Activated CD4-positive, alpha-beta T cell treated with anti-CD3 and anti-CD28 coated beads, Interleukin-2, amount 50 U/mL, for 16 hours (primary cell): Measurements from ENCODE around the gene FAM131A.

Source experiments
- DNase-seq: peaks from one replicate; pipeline ENCODE4 v3.0.0-alpha.2; 2020

Gene FAM131A

GRCh38 chr3:184358921-184359350 is 21.5 kb downstream of the FAM131A start:
- no peak for DNase-seq

DNA sequence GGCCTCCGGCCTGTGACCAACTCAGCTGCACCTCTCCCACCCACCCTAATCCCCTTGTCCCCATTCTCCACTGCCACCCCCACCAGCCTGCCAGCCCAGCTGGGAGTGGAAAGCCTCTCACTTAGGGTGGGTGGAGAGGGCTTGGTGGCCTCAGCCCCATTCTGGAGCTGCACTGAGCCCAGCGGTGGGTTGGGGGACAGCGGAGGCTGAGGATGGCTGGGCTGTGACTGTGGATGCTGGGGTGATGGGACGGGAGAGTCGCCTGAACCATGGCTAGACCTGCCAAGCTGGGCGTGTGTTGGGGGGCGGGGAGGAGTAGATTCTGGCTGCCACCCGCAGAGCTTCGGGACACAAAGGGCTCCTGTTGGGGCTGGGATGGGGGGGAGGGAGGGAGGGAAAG is 22.2 kb downstream of the FAM131A start:
- no peak for DNase-seq

DNA sequence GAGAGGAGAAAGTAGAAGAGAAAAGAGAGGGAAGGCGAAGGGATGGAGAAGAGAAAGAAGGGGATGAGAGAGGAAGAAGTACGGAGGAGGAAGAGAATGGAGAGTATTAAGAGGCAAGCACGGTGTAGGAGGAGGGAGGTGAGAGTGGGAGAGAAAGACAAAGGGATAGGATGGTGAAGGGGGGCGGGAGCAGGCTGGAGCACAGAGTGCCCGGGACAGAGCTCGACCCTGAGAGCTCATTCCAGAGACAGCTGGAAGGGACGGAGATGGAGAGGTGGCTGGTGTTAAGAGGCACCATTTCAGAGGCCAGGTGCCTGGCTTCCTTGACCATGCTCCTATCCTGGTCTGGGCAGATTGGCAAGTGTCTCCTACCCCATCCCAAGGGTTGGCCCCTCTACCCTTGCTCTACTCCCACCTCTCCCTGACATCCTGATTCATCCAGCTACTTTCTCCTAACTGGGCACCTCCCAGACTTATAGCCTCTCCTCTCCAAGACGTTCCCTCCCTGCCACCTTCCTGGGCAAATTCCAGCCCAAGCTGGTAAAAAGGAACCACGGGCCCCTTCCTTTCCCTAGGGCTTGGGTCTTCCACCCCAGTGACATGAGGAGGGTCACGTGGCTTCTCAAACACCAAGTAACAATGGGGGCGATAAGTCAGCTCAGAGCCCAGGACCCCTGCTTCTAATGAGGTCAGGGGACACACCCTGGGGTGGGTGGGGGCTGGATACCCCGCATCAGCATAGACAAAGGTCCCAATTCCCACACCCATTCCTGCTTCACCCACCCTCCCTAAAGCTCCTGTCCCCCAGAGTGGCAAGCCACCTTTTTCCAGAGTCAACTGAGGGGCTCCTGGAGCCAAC is 22.9 kb downstream of the FAM131A start:
- no peak for DNase-seq

GRCh38 chr3:184360929-184361531 is 23.6 kb downstream of the FAM131A start:
- no peak for DNase-seq

DNA sequence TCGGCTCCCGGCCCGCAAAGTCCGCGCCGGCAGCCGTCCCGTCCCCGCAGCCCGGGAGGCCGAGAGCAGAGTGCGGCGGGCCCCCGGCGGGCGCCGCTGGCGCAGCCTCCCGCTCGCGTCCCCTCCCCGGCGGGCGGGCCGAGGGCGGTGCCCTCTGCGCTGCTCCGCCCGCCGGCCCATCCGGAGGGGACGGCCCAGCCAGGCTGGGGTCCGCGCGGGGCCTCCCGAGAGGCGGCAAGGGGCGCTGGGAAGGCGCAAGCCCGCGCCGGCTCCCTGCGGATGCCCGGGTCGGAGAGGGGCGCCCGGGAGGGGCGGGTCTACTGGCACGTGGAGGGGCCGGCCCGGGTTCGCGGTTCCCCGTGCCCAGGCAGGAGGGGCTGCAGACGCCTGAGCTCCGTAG is 24.1 kb downstream of the FAM131A start, which contains the start of the genes CLCN2 and POLR2H:
TSS of gene CLCN2 (minus strand) at position 74 of the 400 bp plus-strand sequence. CDS start 126 bp downstream, outside the sequence.
TSS of gene POLR2H (plus strand) at position 179 of the 400 bp plus-strand sequence. CDS start 1,783 bp downstream, outside the sequence.
- peak; percentile 41 for DNase-seq

DNA sequence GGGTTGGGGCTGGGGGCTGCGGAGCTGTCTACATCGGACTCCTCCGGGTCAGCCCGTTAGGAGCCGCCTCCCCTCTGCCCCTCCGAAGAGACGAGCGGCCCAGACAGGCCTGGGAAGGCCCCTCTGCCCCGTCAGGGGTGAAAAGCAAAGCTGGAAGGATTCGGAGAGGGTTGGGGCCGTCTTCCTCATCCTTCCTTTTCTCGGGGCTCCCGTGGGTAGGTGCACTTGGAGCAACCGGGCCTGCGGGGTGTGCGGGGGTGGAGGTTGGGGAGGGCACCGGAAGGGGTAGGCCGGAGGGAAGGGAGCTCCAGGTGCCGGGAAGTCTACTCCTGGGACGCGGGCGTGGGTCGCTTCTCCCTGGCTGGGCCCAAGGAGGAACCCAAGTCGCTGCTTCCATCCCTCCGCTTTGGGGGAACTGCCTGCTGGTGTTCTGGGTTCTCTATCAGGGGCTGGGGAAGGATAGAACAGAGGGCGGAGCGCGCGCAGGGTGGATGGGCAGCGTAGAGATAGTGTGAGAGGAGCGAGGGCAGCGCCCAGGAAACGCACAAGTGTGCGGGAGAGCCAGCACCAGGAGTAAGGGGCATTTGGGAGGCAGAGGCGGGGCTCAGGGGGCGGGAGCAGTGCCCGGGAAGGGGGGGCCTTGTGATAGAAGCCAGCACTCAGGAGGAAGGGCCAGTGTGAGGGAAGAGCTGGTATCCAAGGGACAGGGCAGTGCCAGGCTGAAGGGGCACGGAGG is 24.7 kb downstream of the FAM131A start:
- peak; percentile 41 for DNase-seq

GRCh38 chr3:184362668-184363546 is 25.5 kb downstream of the FAM131A start:
- DNase-seq = peak; percentile 98

GRCh38 chr3:184366619-184367289 is 29.4 kb downstream of the FAM131A start:
- DNase-seq = no peak

DNA sequence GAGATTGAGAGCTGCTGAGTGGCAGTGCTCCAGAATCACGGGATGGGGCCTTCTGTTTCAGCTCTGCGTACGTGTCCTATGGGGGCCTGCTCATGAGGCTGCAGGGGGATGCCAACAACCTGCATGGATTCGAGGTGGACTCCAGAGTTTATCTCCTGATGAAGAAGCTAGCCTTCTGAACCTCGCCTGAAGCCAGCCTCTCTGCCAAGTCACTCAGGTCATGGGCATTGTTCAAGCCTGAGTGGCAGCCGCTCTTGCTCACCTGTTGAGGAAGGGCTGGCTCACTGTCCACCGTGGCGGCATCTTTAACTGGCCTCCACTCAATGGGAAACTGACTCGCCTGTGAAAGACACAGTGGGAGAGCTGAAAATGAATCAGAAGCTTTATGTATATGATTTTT is 30.7 kb downstream of the FAM131A start:
- no peak for DNase-seq

DNA sequence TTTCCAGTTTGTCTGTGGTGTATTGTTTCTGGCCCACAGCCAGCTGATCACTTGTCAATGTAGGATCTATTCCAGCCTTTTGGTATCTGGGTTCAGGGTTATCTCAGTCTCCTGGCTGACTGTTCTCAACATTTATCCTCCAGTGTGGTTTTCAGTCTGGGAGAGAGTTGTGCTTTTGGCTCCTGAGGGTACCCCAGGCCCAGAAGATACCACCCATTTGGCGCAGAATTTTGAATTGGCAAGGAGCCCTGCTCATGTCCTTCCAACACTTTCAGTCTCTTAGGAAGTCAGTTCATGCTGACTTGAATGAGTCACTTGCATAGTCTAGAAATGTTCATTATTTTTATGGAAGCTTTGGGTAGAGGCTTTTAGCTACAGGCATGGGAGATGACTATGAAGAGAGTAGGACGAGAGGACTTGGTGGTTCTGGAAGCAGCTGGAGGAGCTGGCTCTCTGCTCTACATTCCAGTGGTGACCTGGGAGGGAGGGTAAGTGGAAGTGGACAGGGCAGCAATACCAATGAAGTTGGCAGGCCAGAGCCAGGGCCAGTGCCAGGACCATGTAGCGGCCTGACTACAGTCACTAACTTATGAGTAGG is 31.3 kb downstream of the FAM131A start:
- no peak for DNase-seq

DNA sequence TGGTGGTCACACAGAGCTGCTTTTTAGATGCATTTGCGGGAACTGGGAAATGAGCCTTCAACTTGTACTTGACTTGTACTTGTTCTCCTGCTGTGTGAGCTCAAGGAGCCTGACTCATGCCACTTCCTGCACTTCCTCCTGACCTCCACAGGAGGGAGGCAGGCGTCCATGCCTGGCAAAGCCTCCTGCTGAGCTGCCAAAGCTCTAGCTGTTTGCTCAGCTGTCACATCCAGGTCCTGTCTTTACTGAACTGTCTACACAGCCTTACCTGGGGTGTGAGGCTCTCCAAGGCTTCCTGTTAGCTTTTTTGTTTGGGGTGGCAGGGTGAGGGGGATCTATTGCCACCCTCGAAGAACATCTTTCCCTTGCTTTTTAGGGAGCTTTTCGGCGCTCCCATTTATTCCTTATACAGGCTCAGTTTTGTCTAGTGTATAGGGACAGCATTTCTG is 34.2 kb downstream of the FAM131A start:
- DNase-seq = peak; percentile 72

DNA sequence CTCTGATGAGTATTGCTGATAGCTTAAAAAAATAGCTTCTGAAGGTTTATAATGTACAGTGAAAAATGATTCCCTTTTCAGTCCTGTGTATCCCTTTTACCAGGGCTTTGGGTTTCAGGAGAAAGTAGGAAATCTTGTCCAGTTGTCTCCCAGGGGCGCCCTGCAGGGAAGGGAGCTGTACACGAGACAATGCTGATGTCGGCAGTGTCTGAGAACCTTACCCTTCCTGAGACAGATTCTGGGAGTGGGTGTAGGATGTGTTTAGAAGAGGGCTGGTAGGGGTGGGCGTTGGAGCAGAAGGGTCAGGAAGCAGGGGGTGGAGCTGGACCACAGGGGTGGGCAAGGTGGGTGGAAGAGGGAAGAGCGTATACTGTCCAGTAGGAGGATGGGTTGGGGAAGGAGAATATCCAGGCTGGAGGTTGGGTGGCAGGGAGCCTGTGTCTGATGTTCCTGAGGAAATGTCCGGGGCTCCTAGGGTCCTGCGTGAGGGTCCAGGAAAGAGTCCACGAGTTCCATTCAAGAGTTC is 35.0 kb downstream of the FAM131A start:
- DNase-seq = no peak

GRCh38 chr3:184372911-184373310 is 35.5 kb downstream of the FAM131A start:
- no peak for DNase-seq

DNA sequence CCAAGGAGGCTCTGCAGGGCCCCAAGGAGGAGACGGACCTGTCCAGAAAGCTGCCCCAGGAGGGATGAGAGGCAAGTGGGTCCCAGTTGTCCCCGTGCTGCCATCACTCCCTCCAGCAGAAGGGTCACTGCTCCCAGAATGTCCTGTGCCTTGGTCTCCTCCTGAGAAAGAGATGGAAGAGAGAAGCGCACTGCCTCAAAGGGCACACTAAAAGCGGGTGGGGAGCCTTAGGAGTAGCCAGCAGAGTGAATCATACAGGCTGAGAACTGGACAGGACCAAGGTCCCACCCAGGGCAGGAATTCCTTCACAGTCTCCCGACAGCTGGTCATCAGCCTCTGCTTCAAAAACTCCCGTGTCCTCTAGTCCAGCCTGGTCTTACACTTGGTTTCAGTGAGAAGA is 36.0 kb downstream of the FAM131A start:
- DNase-seq = no peak

- DNase-seq = no peak
Measured at GRCh38 chr3:184375747-184376461, 38.5 kb downstream of the FAM131A start.

- DNase-seq = no peak
Measured at GRCh38 chr3:184377374-184377773, 40.0 kb downstream of the FAM131A start.

- no peak for DNase-seq
Measured at GRCh38 chr3:184377882-184378445, 40.6 kb downstream of the FAM131A start, which contains the start of gene THPO. THPO (minus strand) TSS chr3:184378207; CDS start chr3:184376259, 1,948 bp downstream.

- DNase-seq = no peak
Measured at GRCh38 chr3:184378651-184379357, 41.4 kb downstream of the FAM131A start.
